H54 (cell line): ENCODE results near the gene CERK.

Experiments
- DNase-seq: peaks from one replicate; pipeline ENCODE4 v3.0.0; 2011; ENCODE audit warnings: low spot score, mixed read lengths; ENCODE audit not compliant: insufficient read length
- FAIRE-seq: peaks from 3 replicates; lab custom pipeline; 2011; peaks lifted over from hg19 to GRCh38; lab: Jason Lieb, UNC
- POLR2A ChIP-seq: IDR thresholded peaks from 2 replicates; pipeline ENCODE4 v1.6.1; 2011; ENCODE audit warnings: low read depth, mild to moderate bottlenecking, low read length

CERK gene

GRCh38 chr22:46687048-46687444 lies 51.0 kb downstream of the CERK start:
- no peak for TF ChIP-seq POLR2A
- FAIRE-seq, result no peak

GRCh38 chr22:46686221-46687047 lies 51.6 kb downstream of the CERK start:
- no peak for FAIRE-seq
- no peak for TF ChIP-seq POLR2A
- DNase-seq, result no peak

More at GRCh38 chr22:46687048-46687444, 51.0 kb downstream of the CERK start:
- DNase-seq, result no peak

- DNase-seq (no peak), FAIRE-seq (no peak)
- TF ChIP-seq POLR2A, result no peak
These were observed 53.3 kb downstream of the CERK start for GRCh38 chr22:46684706-46685105.

GRCh38 chr22:46682011-46682731 lies 55.9 kb downstream of the CERK start:
- DNase-seq, result no peak
- no peak for TF ChIP-seq POLR2A
- FAIRE-seq, result no peak

- DNase-seq (peak; percentile 54), FAIRE-seq (no peak)
- TF ChIP-seq POLR2A, result no peak
These were observed 57.0 kb downstream of the CERK start for GRCh38 chr22:46681010-46681409.

- FAIRE-seq, result no peak
These were observed 58.3 kb downstream of the CERK start for GRCh38 chr22:46679706-46680269.

GRCh38 chr22:46678785-46679700 lies 59.0 kb downstream of the CERK start:
- FAIRE-seq, result no peak

More at GRCh38 chr22:46679706-46680269, 58.3 kb downstream of the CERK start:
- no peak for DNase-seq
- no peak for TF ChIP-seq POLR2A

GRCh38 chr22:46678003-46678657 lies 59.9 kb downstream of the CERK start:
- no peak for TF ChIP-seq POLR2A
- no peak for DNase-seq
- FAIRE-seq, result no peak

More at GRCh38 chr22:46678785-46679700, 59.0 kb downstream of the CERK start:
- no peak for DNase-seq
- TF ChIP-seq POLR2A, result no peak

GRCh38 chr22:46677323-46678002 lies 60.6 kb downstream of the CERK start:
- FAIRE-seq, result no peak
- DNase-seq, result no peak
- TF ChIP-seq POLR2A, result no peak

GRCh38 chr22:46676881-46677280 lies 61.2 kb downstream of the CERK start:
- TF ChIP-seq POLR2A, result no peak
- DNase-seq (no peak), FAIRE-seq (no peak)

GRCh38 chr22:46676479-46676878 lies 61.6 kb downstream of the CERK start:
- FAIRE-seq (no peak), DNase-seq (no peak)
- no peak for TF ChIP-seq POLR2A

GRCh38 chr22:46675938-46676337 lies 62.1 kb downstream of the CERK start:
- DNase-seq (no peak), FAIRE-seq (no peak)
- TF ChIP-seq POLR2A, result no peak

- DNase-seq (no peak), FAIRE-seq (no peak)
- no peak for TF ChIP-seq POLR2A
These were observed 62.6 kb downstream of the CERK start for GRCh38 chr22:46675479-46675878.
